ENCODE measurements around the gene OR2Y1. TPM values are rescaled to one million over a fixed set of nuclear protein-coding genes. Genes with fewer than 3 reads are reported as not detected.

OR2Y1 gene
- total and polyA plus RNA-seq, 2 of the 4 experiments (the other 2 are of a cell fraction): not detected

DNA sequence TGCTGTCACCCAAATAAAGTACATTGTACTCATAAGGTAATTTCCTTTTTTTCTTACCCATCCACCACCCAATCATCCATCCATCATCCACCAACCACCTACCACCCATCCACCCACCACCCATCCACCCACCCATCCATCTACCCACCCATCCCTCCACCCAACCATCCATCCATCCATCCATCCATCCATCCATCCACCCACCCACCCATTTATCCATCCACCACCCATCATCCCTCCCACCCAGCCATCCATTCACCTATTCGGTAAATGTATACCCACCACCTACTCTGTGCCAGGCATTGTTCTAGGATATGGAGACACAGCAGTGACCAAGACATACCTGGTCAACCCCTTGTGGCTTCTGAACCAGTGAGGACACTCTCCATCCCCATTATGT, 37.6 kb upstream of the OR2Y1 start:
- H3K27ac ChIP-seq (ENCODE audit: insufficient read depth, low read length): no peak overlapping the region
- H4K20me1 ChIP-seq (ENCODE audit: insufficient read depth, low read length): no peaks in the 10 kb centered on the region
- no peak overlapping the region for H3K14ac ChIP-seq (replicated peaks; ENCODE audit: low read depth, low read length)
- H3K9me1 ChIP-seq (ENCODE audit: insufficient read depth, low read length): no peaks in the 10 kb centered on the region
- H4K5ac ChIP-seq (ENCODE audit: low read depth, low read length): no peak overlapping the region
- H3K4me1 ChIP-seq (ENCODE audit: control insufficient read depth, insufficient read depth, low read length): no peaks in the 10 kb centered on the region
- no peak overlapping the region for H3K9ac ChIP-seq (ENCODE audit: low read depth, low read length)
- H3K56ac ChIP-seq (ENCODE audit: extremely low read depth, insufficient read depth, low read length): no peak overlapping the region
- WGBS, 2 experiments (ENCODE audit: extremely low coverage in 2 of 2, insufficient read length in 1 of 2): 83% methylated on average over 1 of the region's 1 CpG; no CpG with 5 or more reads in 1 of the 2 experiments
- ChIA-PET POLR2A (ENCODE audit: unreplicated experiment) (no interaction called here), CTCF (no interaction called here)
- no peak overlapping the region for H4K8ac ChIP-seq (ENCODE audit: low read depth in 2 of 2, low read length in 2 of 2)
- H3K4me3 ChIP-seq (ENCODE audit: insufficient read depth, low read depth, low read length): no peak overlapping the region
- no peaks in the 10 kb centered on the region for H3K27me3 ChIP-seq (ENCODE audit: control insufficient read depth, insufficient read depth, low read length)
- no peak overlapping the region for H3K4ac ChIP-seq (ENCODE audit: low read depth, low read length)
- no peak overlapping the region for H3K23ac ChIP-seq (ENCODE audit: low read depth, low read length)
- no peak overlapping the region for H2BK15ac ChIP-seq (ENCODE audit: low read depth, low read length)
- no peak overlapping the region for H4K91ac ChIP-seq (ENCODE audit: insufficient read depth, low read depth, low read length)
- no peaks in the 10 kb centered on the region for H3K79me1 ChIP-seq (ENCODE audit: low read depth in 1 of 2, low read length in 2 of 2)
- TF ChIP-seq NFE2L2 (IDR thresholded peaks at IDR 0.05; ENCODE audit: low read depth, low read length): no peak
- no peak for TF ChIP-seq MAFK (IDR thresholded peaks at IDR 0.05; ENCODE audit: low read depth, low read length)
- TF ChIP-seq, protein P1, sequence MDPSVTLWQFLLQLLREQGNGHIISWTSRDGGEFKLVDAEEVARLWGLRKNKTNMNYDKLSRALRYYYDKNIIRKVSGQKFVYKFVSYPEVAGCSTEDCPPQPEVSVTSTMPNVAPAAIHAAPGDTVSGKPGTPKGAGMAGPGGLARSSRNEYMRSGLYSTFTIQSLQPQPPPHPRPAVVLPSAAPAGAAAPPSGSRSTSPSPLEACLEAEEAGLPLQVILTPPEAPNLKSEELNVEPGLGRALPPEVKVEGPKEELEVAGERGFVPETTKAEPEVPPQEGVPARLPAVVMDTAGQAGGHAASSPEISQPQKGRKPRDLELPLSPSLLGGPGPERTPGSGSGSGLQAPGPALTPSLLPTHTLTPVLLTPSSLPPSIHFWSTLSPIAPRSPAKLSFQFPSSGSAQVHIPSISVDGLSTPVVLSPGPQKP (IDR thresholded peaks at IDR 0.05; ENCODE audit: borderline replicate concordance, low read depth, low read length): no peak
- no peak for TF ChIP-seq SMC3 (IDR thresholded peaks at IDR 0.05; ENCODE audit: low read depth, low read length)
- no peak for TF ChIP-seq RFX5 (IDR thresholded peaks at IDR 0.05; ENCODE audit: low read depth, low read length)
- TF ChIP-seq, protein P2, sequence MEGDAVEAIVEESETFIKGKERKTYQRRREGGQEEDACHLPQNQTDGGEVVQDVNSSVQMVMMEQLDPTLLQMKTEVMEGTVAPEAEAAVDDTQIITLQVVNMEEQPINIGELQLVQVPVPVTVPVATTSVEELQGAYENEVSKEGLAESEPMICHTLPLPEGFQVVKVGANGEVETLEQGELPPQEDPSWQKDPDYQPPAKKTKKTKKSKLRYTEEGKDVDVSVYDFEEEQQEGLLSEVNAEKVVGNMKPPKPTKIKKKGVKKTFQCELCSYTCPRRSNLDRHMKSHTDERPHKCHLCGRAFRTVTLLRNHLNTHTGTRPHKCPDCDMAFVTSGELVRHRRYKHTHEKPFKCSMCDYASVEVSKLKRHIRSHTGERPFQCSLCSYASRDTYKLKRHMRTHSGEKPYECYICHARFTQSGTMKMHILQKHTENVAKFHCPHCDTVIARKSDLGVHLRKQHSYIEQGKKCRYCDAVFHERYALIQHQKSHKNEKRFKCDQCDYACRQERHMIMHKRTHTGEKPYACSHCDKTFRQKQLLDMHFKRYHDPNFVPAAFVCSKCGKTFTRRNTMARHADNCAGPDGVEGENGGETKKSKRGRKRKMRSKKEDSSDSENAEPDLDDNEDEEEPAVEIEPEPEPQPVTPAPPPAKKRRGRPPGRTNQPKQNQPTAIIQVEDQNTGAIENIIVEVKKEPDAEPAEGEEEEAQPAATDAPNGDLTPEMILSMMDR (conservative IDR thresholded peaks at IDR 0.05; ENCODE audit: low read depth, low read length): no peak
- no peak for TF ChIP-seq MAZ (IDR thresholded peaks at IDR 0.05; ENCODE audit: borderline replicate concordance, low read depth, low read length)
- no peak overlapping the region for H3K18ac ChIP-seq (ENCODE audit: low read depth, low read length)
- H3K4me2 ChIP-seq (ENCODE audit: low read depth, low read length): no peak overlapping the region
- no peak overlapping the region for H2BK120ac ChIP-seq (ENCODE audit: low read depth, low read length)
- H2BK5ac ChIP-seq (ENCODE audit: low read depth, low read length, poor library complexity, severe bottlenecking): no peak overlapping the region
- no peak overlapping the region for H2AK9ac ChIP-seq (replicated peaks; ENCODE audit: low read depth, low read length, poor library complexity)
- no peaks in the 10 kb centered on the region for H3K36me3 ChIP-seq (ENCODE audit: control insufficient read depth, insufficient read depth, low read length)
- DNase-seq (no peak), ATAC-seq (ENCODE audit: low read depth) (no peak)
- dilution Hi-C loops (cut with HindIII; ENCODE audit: low sequenced_read_pairs, unreplicated experiment): no loop called here
- no TSS peak for BruUV-seq (replicated peaks)
- H3K9me3 ChIP-seq (ENCODE audit: control insufficient read depth, insufficient read depth, low read length): no peaks in the 10 kb centered on the region
- no peak overlapping the region for H2AK5ac ChIP-seq (ENCODE audit: low read depth, low read length)
- no peak overlapping the region for H2AFZ ChIP-seq (replicated peaks; ENCODE audit: low read length, poor library complexity)
- intact Hi-C loops (cut with micrococcal nuclease): no loop called here
- in situ Hi-C loops (cut with MboI; ENCODE audit: low sequenced_read_pairs): no loop called here
- H2BK20ac ChIP-seq (ENCODE audit: low read depth, low read length): no peak overlapping the region
